Heart left ventricle (tissue), 13 donors: ENCODE results near the gene NUTM1.

ENCODE experiments used
- POLR2A ChIP-seq, 2 donors: fragments of 450-650 bp; IDR thresholded peaks; one replicate each; pipeline ENCODE4 v1.6.1; 2017; ENCODE audit warnings: antibody characterized with exemption in 2 of 2, mild to moderate bottlenecking in 2 of 2, moderate library complexity in 2 of 2
- TF ChIP-seq, protein P1 (sequence below), 12 donors: fragments of 200-600 bp; sonication (generic) in 4 of 12; IDR thresholded peaks; one replicate each; pipeline versions ENCODE4 v1.5.0 to v1.8.0; 2018 to 2022; ENCODE audit warnings: antibody characterized with exemption in 12 of 12, mild to moderate bottlenecking in 5 of 12
- donor health status: ischemic (EF 13 %, LVEDD 7.1; RV severe dilation, severe dysfunction).
- donor health status: DM: no; HTN: yes; CAD: no.
- donor health status: DM: no; HTN: no; CAD: no.
- donor health status: ischemic (EF 25% LVEDD 6.9; RV normal size, moderate dysfunction).
- donor health status: ischemic (EF 25% LVEDD 5.7; RV mildly dilated, moderate dysfunction).
- donor health status: ischemic (EF 35%, LVEDD 5.7; RV mildly dilated, moderate dysfunction).
- donor health status: nonischemic (EF 11% LVEDD 7.7; RV severe dilation, severe dysfunction).
- donor health status: DM: yes; HTN: yes; CAD: no.
- donor health status: PGD.
- donor health status: ischemic (EF 29% LVEDD 5.4; RV normal size, mild dysfunction).
- donor health status: nonischemic (EF 23%, LVEDD 6.1; RV moderate dilation, normal function).

DNA sequence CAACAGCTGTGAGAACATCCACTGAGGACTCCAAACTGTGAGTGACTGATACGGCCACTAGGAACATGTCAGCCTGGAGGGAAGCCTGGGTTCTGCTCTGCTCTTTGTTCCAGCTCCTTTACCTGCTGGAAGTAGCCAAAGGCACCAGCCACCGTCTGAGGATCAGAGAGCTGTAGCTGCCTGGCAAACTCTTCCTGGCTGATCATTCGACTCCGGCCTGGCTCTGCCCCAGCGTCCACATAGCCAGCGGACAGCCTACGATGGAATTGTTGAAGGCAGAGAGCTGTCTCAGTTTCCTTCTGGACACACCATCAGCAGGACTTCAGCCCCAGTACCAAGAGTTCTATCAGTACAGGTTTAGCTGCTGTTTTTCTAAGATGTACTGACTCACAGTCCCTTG, 18.2 kb downstream of the NUTM1 start:
- TF ChIP-seq, protein P1, sequence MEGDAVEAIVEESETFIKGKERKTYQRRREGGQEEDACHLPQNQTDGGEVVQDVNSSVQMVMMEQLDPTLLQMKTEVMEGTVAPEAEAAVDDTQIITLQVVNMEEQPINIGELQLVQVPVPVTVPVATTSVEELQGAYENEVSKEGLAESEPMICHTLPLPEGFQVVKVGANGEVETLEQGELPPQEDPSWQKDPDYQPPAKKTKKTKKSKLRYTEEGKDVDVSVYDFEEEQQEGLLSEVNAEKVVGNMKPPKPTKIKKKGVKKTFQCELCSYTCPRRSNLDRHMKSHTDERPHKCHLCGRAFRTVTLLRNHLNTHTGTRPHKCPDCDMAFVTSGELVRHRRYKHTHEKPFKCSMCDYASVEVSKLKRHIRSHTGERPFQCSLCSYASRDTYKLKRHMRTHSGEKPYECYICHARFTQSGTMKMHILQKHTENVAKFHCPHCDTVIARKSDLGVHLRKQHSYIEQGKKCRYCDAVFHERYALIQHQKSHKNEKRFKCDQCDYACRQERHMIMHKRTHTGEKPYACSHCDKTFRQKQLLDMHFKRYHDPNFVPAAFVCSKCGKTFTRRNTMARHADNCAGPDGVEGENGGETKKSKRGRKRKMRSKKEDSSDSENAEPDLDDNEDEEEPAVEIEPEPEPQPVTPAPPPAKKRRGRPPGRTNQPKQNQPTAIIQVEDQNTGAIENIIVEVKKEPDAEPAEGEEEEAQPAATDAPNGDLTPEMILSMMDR (IDR thresholded peaks at IDR 0.05): no peak
- TF ChIP-seq POLR2A (IDR thresholded peaks at IDR 0.05): no peak
